ENCODE data around the gene MINAR2.

The MINAR2 gene

DNA sequence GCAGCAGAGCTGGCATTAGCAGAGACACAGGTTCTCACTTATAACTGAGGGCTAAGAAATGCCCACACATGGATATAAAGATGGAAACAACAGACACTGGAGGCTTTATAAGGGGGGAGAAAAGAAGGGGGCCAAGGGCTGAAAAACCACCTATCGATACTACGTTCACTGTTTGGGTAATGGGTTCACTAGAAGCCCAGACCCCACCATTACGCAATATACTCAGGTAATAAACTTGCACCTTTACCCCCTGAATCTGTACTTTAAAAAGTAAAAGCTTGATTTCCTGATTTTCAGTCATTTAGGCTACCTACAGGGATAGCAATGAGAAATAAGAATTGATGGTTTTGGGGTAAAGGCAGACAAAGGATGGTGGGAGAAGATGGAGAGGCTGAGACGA lies 1.9 kb upstream of the MINAR2 start:
- Histone ChIP-seq H3K4me3 (ENCODE audit: low read depth in 1 of 2, low read length in 1 of 2) (no peak overlapping the region), H3K27ac (no peak overlapping the region), H3K9me3 (no peaks in the 10 kb centered on the region), H3K4me1 (ENCODE audit: control insufficient read depth in 1 of 2, insufficient read depth in 1 of 2, low read depth in 1 of 2, low read length in 1 of 2) (no peaks in the 10 kb centered on the region), H3K27me3 (no peaks in the 10 kb centered on the region), H3K36me3 (no peaks in the 10 kb centered on the region)
- TF ChIP-seq, protein P1, sequence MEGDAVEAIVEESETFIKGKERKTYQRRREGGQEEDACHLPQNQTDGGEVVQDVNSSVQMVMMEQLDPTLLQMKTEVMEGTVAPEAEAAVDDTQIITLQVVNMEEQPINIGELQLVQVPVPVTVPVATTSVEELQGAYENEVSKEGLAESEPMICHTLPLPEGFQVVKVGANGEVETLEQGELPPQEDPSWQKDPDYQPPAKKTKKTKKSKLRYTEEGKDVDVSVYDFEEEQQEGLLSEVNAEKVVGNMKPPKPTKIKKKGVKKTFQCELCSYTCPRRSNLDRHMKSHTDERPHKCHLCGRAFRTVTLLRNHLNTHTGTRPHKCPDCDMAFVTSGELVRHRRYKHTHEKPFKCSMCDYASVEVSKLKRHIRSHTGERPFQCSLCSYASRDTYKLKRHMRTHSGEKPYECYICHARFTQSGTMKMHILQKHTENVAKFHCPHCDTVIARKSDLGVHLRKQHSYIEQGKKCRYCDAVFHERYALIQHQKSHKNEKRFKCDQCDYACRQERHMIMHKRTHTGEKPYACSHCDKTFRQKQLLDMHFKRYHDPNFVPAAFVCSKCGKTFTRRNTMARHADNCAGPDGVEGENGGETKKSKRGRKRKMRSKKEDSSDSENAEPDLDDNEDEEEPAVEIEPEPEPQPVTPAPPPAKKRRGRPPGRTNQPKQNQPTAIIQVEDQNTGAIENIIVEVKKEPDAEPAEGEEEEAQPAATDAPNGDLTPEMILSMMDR (IDR thresholded peaks at IDR 0.05), result no peak

- Histone ChIP-seq H3K4me1 (ENCODE audit: control insufficient read depth in 1 of 2, insufficient read depth in 1 of 2, low read depth in 1 of 2, low read length in 1 of 2) (no peaks in the 10 kb centered on the region), H3K4me3 (ENCODE audit: low read depth in 1 of 2, low read length in 1 of 2) (no peak overlapping the region), H3K9me3 (no peaks in the 10 kb centered on the region), H3K27ac (no peak overlapping the region), H3K27me3 (no peaks in the 10 kb centered on the region), H3K36me3 (no peaks in the 10 kb centered on the region)
- TF ChIP-seq, protein P1 (IDR thresholded peaks at IDR 0.05), result no peak
These were observed 1.0 kb upstream of the MINAR2 start for GRCh38 chr5:129746876-129747275.

DNA sequence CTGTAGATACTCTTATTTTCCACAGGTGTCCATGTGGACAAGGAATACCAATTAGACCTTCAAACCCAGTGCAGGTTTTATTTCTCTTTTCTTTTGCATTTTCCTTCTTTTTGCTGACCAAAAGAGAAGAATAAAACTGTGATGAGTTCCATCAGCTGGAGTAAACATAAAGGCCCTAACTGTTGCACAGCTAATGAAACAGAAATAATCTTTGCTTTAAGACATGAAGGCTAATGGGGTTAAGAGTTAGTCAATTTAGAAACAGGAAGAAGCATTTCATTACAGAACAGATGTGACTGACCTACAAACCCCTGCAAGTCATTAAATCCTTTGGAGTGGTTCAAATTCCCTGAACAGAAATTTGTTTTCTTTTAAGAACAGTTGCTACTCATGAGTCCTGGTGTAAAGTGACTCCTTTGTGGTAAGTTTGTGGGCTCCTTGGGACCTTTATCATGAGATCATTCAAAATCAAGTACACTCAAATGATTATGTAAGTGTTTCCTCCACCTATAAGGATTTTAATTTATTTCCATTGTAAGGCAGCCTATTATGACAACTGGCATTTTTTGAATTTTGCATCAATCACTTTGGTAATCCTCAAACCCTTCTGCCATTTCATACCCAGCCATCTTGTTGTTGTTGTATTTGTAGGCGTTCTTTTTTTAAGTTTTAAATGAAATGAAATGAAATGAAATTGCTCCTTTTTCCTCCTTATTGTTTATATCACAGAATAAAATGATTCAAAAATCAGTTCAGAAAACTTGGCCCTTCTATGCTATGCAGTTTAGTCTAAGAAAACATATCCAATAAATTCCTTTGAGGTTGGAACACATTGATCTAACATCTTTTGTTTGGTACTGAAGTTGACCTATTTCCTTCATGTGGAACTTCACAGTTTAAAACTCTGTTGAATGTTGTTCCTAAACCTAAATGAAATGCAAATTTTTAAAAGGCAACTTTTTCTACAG lies 1.3 kb downstream of the MINAR2 start:
- no peaks in the 10 kb centered on the region for H3K27me3 ChIP-seq
- H3K9me3 ChIP-seq, result no peaks in the 10 kb centered on the region
- H3K36me3 ChIP-seq, result no peaks in the 10 kb centered on the region
- no peak overlapping the region for H3K27ac ChIP-seq
- H3K4me1 ChIP-seq (ENCODE audit: control insufficient read depth in 1 of 2, insufficient read depth in 1 of 2, low read depth in 1 of 2, low read length in 1 of 2), result no peaks in the 10 kb centered on the region
- H3K4me3 ChIP-seq (ENCODE audit: low read depth in 1 of 2, low read length in 1 of 2), result no peak overlapping the region
- TF ChIP-seq, protein P1 (IDR thresholded peaks at IDR 0.05), result no peak

DNA sequence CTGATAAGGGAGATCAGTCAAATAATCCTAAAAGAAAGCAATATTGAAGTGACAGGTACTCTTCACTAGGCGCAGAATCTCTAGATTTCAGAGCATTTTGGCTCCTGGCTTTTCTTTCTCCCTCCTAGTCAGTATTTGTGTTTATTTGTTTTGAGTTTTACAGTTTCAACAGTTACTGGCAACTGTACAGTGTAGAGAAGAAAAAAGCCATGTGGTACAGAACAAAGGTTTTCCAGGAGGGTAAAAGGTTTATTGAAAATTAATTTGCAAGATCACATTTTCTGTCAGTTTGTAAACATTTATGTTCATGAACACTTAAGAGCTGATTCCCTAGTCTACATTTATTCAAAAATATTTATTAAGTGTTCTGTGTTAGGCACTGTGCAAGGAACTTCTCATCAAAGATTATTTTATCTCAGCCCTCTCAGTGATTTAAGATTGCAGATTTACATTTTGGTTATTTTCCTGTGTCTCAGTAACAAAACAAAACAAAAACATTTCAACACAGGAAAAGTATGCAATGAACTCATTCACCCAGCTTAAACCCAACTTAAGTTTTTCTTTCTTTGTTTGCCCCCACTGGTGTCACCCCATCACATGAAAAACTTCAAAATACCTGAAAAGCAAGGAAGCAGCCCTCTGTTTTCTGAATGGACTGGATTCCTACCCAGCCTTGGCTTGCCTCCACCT lies 12.9 kb downstream of the MINAR2 start:
- no peaks in the 10 kb centered on the region for H3K4me1 ChIP-seq (ENCODE audit: control insufficient read depth in 1 of 2, insufficient read depth in 1 of 2, low read depth in 1 of 2, low read length in 1 of 2)
- no peak overlapping the region for H3K27ac ChIP-seq
- no peak overlapping the region for H3K4me3 ChIP-seq (ENCODE audit: low read depth in 1 of 2, low read length in 1 of 2)
- TF ChIP-seq, protein P1 (IDR thresholded peaks at IDR 0.05), result no peak
- H3K9me3 ChIP-seq, result no peaks in the 10 kb centered on the region
- H3K36me3 ChIP-seq, result no peaks in the 10 kb centered on the region
- H3K27me3 ChIP-seq, result no peaks in the 10 kb centered on the region

GRCh38 chr5:129763651-129764050 lies 15.8 kb downstream of the MINAR2 start:
- no peaks in the 10 kb centered on the region for H3K4me1 ChIP-seq (ENCODE audit: control insufficient read depth in 1 of 2, insufficient read depth in 1 of 2, low read depth in 1 of 2, low read length in 1 of 2)
- H3K27me3 ChIP-seq, result no peaks in the 10 kb centered on the region
- TF ChIP-seq, protein P1 (IDR thresholded peaks at IDR 0.05), result no peak

More at GRCh38 chr5:129763651-129764050, 15.8 kb downstream of the MINAR2 start:
- H3K9me3 ChIP-seq, result no peaks in the 10 kb centered on the region
- no peaks in the 10 kb centered on the region for H3K36me3 ChIP-seq
- H3K27ac ChIP-seq, result no peak overlapping the region
- no peak overlapping the region for H3K4me3 ChIP-seq (ENCODE audit: low read depth in 1 of 2, low read length in 1 of 2)
